NCI-H2029 treated with DMSO at 0.1 percent for 48 hours (cell line): Measurements from ENCODE around the gene PNRC2.

ENCODE experiments used
- DNase-seq: peaks from one replicate; lab custom pipeline; 2025; lab: John Stamatoyannopoulos, UW

PNRC2 gene, protein sequence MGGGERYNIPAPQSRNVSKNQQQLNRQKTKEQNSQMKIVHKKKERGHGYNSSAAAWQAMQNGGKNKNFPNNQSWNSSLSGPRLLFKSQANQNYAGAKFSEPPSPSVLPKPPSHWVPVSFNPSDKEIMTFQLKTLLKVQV

GRCh38 chr1:23959461-23960290 lies at the start of gene PNRC2:
Gene PNRC2 (plus strand): TSS chr1:23959828. CDS start chr1:23961458, 1,630 bp downstream.
- DNase-seq = peak; percentile 88

- DNase-seq = no peak
Observed at GRCh38 chr1:23910144-23910543, 49.5 kb upstream of the PNRC2 start.

GRCh38 chr1:23910553-23911246 lies 48.9 kb upstream of the PNRC2 start:
- no peak for DNase-seq

DNA sequence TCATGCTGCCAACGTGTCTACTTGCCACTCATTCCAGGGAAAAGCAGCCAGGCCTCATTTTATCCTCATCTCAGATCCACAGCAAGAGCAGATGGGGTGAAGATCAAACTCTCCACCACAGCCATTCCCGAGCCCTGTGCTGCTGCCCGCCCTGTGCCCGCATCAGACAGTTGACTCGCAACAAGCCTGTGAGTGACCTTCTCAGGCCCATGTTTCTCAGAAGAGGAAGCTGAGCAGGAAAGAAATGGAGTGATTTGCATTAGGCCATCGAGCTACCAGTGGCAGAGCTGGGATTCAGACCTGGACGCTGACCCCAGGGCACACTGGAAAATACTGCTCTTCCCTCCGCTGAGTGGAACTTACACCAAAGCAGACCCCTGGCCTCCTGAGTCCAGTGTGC lies 47.7 kb upstream of the PNRC2 start:
- DNase-seq = no peak

DNA sequence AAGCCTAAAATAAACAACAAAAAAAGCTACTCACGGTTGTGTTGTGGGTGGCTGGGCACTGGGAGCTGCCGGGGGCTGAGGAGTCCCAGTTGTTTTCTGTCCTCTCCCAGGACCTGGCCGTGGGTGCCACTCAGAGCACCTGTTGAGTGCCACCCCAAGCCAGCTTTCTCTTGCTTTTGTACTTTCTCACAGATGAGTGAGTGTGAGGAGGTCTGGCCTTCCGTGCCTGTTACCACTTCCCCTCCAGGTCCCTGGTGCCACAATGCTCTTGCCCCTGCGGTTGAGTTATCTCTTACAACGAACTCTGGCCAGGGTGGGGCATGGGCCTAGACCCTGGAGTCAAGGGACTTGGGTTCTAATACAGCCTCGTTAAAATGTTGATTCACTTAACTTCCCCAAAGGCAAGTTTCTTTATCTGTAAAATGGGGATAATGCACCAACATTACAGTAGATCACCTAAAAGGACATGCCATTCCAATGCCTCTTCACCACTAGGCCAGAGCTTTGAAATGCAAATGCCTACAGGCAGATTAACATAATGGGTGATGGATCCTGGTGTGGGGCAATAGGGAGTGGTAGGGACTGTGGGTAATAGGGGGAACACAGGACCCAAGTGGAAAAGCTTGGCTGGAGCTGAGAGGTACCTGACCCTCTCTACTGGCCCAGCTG lies 46.3 kb upstream of the PNRC2 start, which contains the start of gene CNR2:
Gene CNR2, minus strand, starts transcription at position 151 of the 669 bp plus-strand sequence. CDS start 37,745 bp downstream, outside the sequence.
- no peak for DNase-seq

DNA sequence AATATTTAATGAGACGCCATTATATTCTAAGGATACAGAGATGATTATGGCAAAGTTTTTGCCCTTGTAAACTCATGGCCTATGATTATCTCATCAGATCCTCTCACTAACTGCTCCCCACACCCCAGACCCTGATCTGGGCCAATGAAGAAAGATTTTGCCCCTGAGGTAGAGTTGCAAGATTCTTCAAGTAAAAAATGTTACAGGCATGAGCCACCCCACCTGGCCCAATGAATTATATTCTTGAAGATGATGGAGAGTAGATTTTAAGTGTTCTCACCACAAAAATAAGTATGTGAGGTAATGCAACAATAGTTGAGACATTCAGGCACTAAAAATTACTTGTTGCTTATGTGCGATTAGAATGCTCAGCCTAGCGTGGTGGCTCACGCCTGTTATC lies 44.7 kb upstream of the PNRC2 start:
- no peak for DNase-seq

- DNase-seq = no peak
Observed at GRCh38 chr1:23915466-23915865, 44.2 kb upstream of the PNRC2 start.

DNA sequence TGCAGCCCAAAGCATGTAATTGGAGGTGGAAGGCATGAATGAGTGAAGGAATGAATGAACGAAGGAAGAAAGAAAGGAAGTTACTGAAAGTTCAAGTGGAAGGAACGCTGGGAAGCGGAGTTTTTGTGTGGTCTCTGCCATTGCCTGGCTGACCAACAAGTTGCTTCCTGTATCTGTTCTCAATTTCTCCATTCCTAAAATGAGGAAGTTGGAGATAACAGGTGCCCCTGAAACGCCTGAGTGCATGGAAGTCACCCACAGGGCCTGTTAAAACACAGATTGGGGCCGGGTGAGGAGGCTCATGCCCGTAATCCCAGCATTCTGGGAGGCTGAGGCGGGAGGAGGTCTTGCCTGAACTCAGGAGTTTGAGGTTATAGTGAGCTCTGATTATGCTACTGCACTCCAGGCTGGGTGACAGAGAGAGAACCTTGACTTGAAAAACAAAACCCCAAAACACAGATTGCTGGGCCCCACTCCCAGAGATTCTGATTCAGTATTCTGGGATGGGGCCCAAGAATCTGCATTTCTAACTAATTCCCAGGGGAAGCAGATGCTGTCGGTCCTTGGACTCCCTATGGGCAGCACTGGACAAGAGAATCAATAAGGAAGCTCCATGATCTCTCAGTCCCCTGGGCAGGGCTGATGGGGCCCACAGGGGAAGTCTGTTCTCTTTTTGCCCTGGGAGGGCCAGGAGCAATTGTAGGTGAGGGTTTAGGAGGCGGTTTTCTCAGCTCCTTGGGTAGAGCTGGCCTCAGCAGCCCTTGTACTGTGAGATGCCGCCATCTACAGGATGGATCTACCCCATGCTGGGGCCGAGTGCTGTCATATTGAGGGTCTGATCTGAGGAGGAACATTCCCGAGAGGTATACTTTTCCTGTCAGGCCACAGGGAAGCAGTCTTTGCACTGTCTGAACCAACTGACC lies 43.2 kb upstream of the PNRC2 start:
- peak; percentile 5 for DNase-seq

DNA sequence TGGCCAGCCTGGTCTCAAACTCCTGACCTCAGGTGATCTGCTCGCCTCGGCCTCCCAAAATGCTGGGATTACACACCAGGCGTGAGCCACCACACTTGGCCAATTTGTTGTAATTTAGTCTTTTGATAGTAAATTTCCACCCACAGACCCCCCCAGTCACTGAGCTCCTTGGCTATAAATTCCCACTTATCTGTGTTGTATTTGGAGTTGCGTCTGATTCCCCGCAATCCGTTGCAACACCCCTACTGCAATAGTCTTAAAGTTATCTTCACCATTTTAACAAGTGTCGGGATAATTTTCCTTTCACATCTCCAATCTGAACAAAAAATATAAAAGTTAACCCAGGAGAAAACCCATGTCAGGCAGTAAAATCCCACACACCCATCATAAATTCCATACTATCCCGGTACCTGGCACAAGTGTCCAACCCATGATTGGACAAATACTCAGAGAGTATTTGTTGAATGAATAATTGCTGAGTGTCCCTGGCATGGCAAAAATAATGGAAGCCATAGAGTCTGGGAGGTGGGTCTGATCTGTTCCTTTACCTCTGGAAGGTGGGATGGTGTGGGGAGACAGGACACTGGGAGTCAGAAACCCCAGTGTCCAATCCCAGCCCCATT lies 37.2 kb upstream of the PNRC2 start:
- DNase-seq = no peak

GRCh38 chr1:23923592-23924499 lies 35.8 kb upstream of the PNRC2 start:
- no peak for DNase-seq

DNA sequence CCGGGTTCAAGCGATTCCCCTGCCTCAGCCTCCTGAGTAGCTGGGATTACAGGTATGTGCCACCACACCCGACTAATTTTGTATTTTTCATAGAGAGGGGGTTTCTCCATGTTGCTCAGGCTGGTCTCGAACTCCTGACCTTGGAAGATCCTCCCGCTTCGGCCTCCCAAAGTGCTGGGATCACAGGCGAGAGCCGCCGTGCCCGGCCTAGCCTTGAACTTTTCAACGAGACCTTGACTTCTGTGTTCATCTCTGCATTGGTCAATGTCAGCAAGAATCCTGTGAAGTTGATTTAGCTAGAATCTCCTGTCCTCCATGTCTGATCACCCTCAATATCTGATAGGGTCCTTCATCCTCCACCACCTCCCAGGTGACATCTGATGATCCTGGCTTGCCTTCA lies 35.0 kb upstream of the PNRC2 start:
- DNase-seq = no peak

DNA sequence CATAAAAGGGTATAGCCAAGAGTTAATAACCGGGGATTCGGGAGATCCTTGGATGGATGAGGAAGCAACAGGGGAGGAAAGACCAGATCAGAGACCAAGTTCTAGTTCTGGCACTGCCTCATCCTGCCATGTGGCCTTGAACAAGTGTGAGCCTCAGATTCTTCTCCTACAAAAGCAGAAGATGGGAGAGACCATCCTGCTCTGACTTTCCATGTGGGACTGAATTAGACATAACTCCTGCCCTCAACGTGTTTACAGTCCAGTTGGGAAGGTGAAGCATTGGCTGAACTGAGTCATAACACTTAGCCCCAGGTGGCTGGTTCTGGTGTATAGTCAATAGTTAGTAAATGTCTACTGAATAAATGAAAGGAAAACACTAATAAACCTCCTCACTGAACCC lies 34.3 kb upstream of the PNRC2 start:
- DNase-seq = no peak

DNA sequence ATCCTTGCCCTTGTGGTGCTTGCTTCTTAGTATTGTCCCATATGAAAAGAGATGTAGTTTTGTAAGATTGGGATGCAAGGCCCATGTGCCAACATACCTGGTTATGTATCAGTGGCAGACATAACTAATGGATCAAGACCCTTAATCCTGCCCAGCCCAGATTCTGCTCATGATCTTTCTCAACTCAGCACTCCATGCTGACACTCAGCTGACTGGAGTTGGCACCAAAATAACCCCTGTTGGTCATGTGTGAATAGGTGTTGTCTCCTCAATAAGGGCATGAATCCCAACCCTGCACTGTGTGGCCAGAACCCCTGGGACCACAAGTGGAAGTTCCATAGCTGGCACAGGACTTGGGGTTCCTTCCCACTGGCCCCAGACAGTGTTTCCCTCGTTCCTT lies 32.5 kb upstream of the PNRC2 start:
- no peak for DNase-seq

DNA sequence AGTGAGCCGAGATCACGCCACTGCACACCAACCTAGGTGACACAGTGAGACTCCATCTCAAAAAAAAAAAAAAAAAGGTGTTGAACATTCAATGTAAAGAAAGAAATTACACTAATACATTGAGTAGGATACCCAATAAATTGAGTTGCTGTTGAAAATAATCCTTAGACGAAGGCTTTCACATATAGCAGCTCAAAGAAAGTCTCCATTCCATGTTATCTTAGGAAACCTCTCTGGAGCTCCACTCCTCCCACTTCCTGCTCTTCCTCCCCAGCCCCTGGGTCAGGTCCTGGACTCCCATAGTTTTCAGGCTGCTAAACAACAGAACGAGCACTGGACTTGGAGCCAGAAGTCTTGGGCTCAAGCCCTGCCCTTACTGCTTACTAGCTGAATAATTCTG lies 30.8 kb upstream of the PNRC2 start:
- DNase-seq = no peak

DNA sequence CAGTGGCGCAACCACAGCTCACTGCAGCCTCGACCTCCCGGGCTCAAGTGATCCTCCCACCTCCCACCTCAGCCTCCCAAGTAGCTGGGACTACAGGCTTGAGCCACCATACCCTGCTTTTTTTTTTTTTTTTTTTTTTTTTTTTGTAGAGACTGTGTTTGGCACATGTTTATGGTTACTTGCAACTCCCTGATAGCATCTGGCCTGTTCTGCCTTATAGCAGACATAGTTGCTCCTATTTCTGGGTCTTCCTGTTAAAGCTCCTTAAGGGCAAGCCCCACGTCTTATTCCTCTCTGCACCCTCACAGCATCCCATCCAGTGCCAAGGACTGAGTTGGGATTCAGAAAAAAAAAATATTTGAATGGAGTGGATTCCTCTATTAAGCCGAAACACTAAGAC lies 29.4 kb upstream of the PNRC2 start:
- no peak for DNase-seq

DNA sequence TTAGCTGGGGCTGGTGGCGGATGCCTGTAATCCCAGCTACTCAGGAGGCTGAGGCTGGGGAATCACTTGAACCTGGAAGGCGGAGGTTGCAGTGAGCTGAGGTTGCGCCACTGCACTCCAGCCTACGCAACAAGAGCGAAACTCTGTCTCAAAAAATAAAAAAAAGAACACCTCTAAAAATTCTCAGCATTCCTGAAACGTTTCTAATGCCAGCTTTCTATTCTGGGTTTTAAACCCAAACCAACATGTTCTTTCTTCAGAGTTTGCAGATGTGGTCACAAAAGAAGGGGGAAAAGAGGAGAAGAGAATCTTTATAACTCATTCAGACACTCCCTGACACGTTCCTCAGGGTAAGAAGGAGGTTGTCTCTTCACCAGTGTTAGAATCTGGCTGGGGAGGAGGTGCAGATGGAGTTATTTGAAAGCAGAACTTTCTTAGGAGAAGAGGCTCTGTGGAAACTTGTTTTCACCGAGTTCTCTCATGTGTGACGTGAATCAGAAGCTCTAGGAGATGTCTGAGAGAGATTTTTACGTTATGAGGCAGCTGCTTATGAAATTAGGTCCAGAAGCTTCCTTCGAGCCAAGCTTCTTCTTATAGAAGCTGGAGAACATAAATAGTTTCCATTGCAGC lies 28.7 kb upstream of the PNRC2 start:
- DNase-seq = no peak

DNA sequence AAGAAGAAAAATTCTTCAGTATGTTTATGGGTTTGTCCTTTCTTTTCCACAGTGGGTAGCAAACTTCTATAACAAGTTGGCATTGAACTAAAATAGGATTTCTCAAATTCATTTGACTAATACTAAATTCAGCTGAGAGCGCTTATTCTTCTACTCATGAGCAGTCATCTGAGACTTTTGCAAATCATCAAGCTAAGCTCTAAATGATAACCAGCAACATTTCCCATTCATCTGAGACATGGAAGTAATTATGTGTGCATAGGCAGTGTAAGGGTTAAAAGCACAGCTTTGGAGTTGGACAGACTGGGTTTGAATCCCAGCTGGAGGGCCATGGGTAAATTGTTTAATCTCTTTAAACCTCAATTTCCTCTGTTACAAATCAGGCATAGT lies 28.1 kb upstream of the PNRC2 start:
- DNase-seq = no peak

- no peak for DNase-seq
Observed at GRCh38 chr1:23936481-23937176, 23.0 kb upstream of the PNRC2 start.

- no peak for DNase-seq
Observed at GRCh38 chr1:23947366-23947765, 12.3 kb upstream of the PNRC2 start.
